PC-9 (cell line): ENCODE data around the gene TMEM80.

Experiments used
- EZH2 ChIP-seq: fragments of 200-600 bp; sonication (generic); IDR thresholded peaks from 2 replicates; pipeline ENCODE4 v1.8.0; 2017; ENCODE audit warnings: antibody characterized with exemption, low read depth
- TF ChIP-seq, protein P1 (sequence below): fragments of 200-600 bp; sonication (generic); conservative IDR thresholded peaks from 2 replicates; pipeline ENCODE4 v1.6.1; 2017; ENCODE audit warnings: mixed run types, antibody characterized with exemption, mild to moderate bottlenecking, moderate library complexity

DNA sequence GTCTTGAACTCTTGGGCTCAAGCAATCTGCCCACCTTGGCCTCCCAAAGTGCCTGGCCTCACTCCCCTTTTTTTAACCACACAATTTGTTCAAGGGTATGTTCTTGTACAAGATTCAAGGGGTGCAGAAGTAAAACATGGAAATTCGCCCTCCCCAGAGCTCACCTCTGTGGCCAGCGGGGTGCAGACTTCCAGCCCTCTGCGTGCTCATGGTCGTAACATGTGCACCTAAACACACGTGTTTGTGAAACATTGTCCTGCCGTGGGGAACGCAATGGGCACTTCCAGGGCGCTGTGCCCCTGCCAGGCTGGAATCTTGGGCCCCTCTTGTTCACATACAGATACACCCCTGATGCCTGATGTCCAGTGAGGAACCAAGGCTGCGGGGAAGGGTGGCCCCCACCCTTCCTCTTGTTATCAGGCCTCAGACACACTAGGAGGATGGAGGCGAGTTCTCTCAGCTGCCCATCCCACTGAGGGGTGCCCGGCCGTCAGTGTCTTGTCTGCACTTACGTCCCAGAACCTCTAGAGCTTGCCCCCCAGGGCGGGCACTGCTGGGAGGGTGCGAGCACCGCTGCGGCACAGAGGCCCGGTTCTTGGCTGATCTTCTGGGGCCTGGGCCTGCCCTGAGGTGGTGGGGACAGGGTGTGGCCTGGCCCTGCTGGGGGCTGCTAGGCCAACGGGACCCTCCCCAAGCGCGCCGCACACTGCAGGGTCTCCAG, 6.3 kb downstream of the TMEM80 start:
- TF ChIP-seq EZH2 = no peak
- TF ChIP-seq, protein P1, sequence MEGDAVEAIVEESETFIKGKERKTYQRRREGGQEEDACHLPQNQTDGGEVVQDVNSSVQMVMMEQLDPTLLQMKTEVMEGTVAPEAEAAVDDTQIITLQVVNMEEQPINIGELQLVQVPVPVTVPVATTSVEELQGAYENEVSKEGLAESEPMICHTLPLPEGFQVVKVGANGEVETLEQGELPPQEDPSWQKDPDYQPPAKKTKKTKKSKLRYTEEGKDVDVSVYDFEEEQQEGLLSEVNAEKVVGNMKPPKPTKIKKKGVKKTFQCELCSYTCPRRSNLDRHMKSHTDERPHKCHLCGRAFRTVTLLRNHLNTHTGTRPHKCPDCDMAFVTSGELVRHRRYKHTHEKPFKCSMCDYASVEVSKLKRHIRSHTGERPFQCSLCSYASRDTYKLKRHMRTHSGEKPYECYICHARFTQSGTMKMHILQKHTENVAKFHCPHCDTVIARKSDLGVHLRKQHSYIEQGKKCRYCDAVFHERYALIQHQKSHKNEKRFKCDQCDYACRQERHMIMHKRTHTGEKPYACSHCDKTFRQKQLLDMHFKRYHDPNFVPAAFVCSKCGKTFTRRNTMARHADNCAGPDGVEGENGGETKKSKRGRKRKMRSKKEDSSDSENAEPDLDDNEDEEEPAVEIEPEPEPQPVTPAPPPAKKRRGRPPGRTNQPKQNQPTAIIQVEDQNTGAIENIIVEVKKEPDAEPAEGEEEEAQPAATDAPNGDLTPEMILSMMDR = no peak
